GM12878 (cell line): ENCODE data around the gene MYO7B.

Source experiments
- CTCF ChIP-seq, 3 experiments: IDR thresholded peaks in 2 of 3; conservative IDR thresholded peaks in 1 of 3; 2 replicates each; pipeline ENCODE4 v1.5.1; 2011; ENCODE audit warnings: low read depth in 3 of 3, low read length in 3 of 3, mild to moderate bottlenecking in 3 of 3, control low read depth in 2 of 3, moderate library complexity in 2 of 3, inconsistent platforms in 1 of 3, mixed read lengths in 1 of 3; ENCODE audit not compliant: control insufficient read depth in 2 of 3, insufficient read depth in 1 of 3; ENCODE audit errors: extremely low read depth in 1 of 3
- USF1 ChIP-seq: IDR thresholded peaks from 2 replicates; pipeline ENCODE4 v1.6.1; 2011; ENCODE audit warnings: borderline replicate concordance, low read depth, mild to moderate bottlenecking, moderate library complexity, mixed read lengths, low read length; ENCODE audit not compliant: insufficient read depth; ENCODE audit errors: extremely low read length

- TF ChIP-seq CTCF (IDR thresholded peaks at IDR 0.05 in 2 of 3, conservative IDR thresholded peaks at IDR 0.05 in 1 of 3; ENCODE audit: control insufficient read depth in 2 of 3, extremely low read depth in 1 of 3, insufficient read depth in 1 of 3, low read depth in 3 of 3, low read length in 3 of 3) (no peak), USF1 (no peak)
Measured at GRCh38 chr2:127573298-127573697, 37.8 kb downstream of the MYO7B start.
